DND-41 (cell line): ENCODE measurements around the gene TMEM121.

ENCODE experiments used
- ATAC-seq: fragments of 200-7000 bp; cut with Tn5 transposase; 3 replicates; pipeline ENCODE4 v1.9.1; 2021; ENCODE audit warnings: low read depth; ENCODE audit not compliant: insufficient read depth
- DNase-seq: peaks from one replicate; pipeline ENCODE4 v3.0.0-alpha.2; 2020
- H2AFZ ChIP-seq: 2 replicates; pipeline ENCODE4 v1.6.0; 2012; ENCODE audit warnings: low read depth, low read length
- H3K27ac ChIP-seq: 2 replicates; pipeline ENCODE4 v1.5.1; 2012; ENCODE audit warnings: low read length, inconsistent platforms
- H3K27me3 ChIP-seq: fragments of 200-600 bp; sonication (generic); 2 replicates; pipeline ENCODE4 v1.6.0; 2012; ENCODE audit warnings: low read length, mild to moderate bottlenecking, inconsistent platforms; ENCODE audit not compliant: insufficient read depth, poor library complexity
- H3K36me3 ChIP-seq: 2 replicates; pipeline ENCODE4 v1.5.1; 2012; ENCODE audit warnings: low read length, inconsistent platforms; ENCODE audit not compliant: insufficient read depth
- H3K4me1 ChIP-seq: 2 replicates; pipeline ENCODE4 v1.5.1; 2012; ENCODE audit warnings: mild to moderate bottlenecking, low read length; ENCODE audit not compliant: insufficient read depth
- H3K4me2 ChIP-seq: 2 replicates; pipeline ENCODE4 v1.6.0; 2012; ENCODE audit warnings: mild to moderate bottlenecking, moderate library complexity, low read length, inconsistent platforms; ENCODE audit not compliant: insufficient read depth
- H3K4me3 ChIP-seq, 2 experiments: fragments of 200-600 bp in 1 of 2; shearing (Covaris generic) in 1 of 2; 2 replicates each; pipeline ENCODE4 v1.5.1; 2012 to 2016; ENCODE audit warnings: inconsistent platforms in 2 of 2, low read length in 2 of 2, mild to moderate bottlenecking in 2 of 2, low read depth in 1 of 2, moderate library complexity in 1 of 2
- H3K79me2 ChIP-seq: 2 replicates; pipeline ENCODE4 v1.6.0; 2012; ENCODE audit warnings: low read length, inconsistent platforms; ENCODE audit not compliant: insufficient read depth
- H3K9ac ChIP-seq: 2 replicates; pipeline ENCODE4 v1.6.0; 2012; ENCODE audit warnings: low read depth, mild to moderate bottlenecking, inconsistent platforms, low read length, moderate library complexity
- H3K9me3 ChIP-seq: 2 replicates; pipeline ENCODE4 v1.5.1; 2012; ENCODE audit warnings: low read length, moderate library complexity, mild to moderate bottlenecking, inconsistent platforms; ENCODE audit not compliant: insufficient read depth, severe bottlenecking
- H4K20me1 ChIP-seq: 2 replicates; pipeline ENCODE4 v1.6.0; 2012; ENCODE audit warnings: low read length; ENCODE audit not compliant: insufficient read depth
- CTCF ChIP-seq: IDR thresholded peaks from 2 replicates; pipeline ENCODE4 v1.5.1; 2012; ENCODE audit warnings: borderline replicate concordance, low read length, moderate library complexity, mild to moderate bottlenecking; ENCODE audit not compliant: poor library complexity, severe bottlenecking; ENCODE audit errors: extremely low read depth
- EZH2 ChIP-seq: IDR thresholded peaks from 3 replicates; pipeline ENCODE4 v1.6.1; 2012; ENCODE audit warnings: borderline replicate concordance, low read depth, mild to moderate bottlenecking, moderate library complexity, low read length, inconsistent platforms; ENCODE audit not compliant: severe bottlenecking

Gene TMEM121

GRCh38 chr14:105527381-105527825 is 1.0 kb downstream of the TMEM121 start:
- peak overlapping the region in 1 of 2 experiments; percentile 43; a peak in 1 of 4 replicates for H3K4me3 ChIP-seq
- DNase-seq (no peak), ATAC-seq (no peak)
- H3K27ac ChIP-seq: 0 out of 2 replicates have a peak overlapping the region, but pooled peaks have one; percentile 56
- peak overlapping the region; percentile 69; the same call in 1 of the 2 replicates for H3K9ac ChIP-seq
- H3K36me3 ChIP-seq: no peaks in the 10 kb centered on the region
- peak overlapping the region; percentile 57; the same call in 1 of the 2 replicates for H3K4me2 ChIP-seq
- H3K4me1 ChIP-seq: peaks cover 12% of the 10 kb centered on the region
- H3K27me3 ChIP-seq: no peaks in the 10 kb centered on the region
- H3K9me3 ChIP-seq: no peaks in the 10 kb centered on the region
- H4K20me1 ChIP-seq: no peaks in the 10 kb centered on the region
- TF ChIP-seq CTCF (no peak), EZH2 (no peak)
- H2AFZ ChIP-seq: peak overlapping the region; percentile 72
- H3K79me2 ChIP-seq: no peaks in the 10 kb centered on the region

GRCh38 chr14:105527826-105528585 is 1.6 kb downstream of the TMEM121 start:
- H3K79me2 ChIP-seq: no peaks in the 10 kb centered on the region
- peak overlapping the region; percentile 57 for H3K4me2 ChIP-seq
- no peaks in the 10 kb centered on the region for H4K20me1 ChIP-seq
- DNase-seq (peak; percentile 79), ATAC-seq (peak; percentile 88)
- H3K36me3 ChIP-seq: no peaks in the 10 kb centered on the region
- peak overlapping the region; percentile 69 for H3K9ac ChIP-seq
- peak overlapping the region; percentile 72 for H2AFZ ChIP-seq
- no peaks in the 10 kb centered on the region for H3K9me3 ChIP-seq
- H3K4me3 ChIP-seq: peak overlapping the region; percentile 7 to 43; a peak in 2 of 4 replicates
- H3K27ac ChIP-seq: peak overlapping the region; percentile 56
- TF ChIP-seq EZH2: no peak
- peak; percentile 76 for TF ChIP-seq CTCF
- peaks cover 12% of the 10 kb centered on the region for H3K4me1 ChIP-seq
- no peaks in the 10 kb centered on the region for H3K27me3 ChIP-seq

- no peaks in the 10 kb centered on the region for H3K27me3 ChIP-seq
- ATAC-seq (no peak), DNase-seq (no peak)
- no peaks in the 10 kb centered on the region for H3K9me3 ChIP-seq
- no peaks in the 10 kb centered on the region for H4K20me1 ChIP-seq
- H3K79me2 ChIP-seq: no peaks in the 10 kb centered on the region
- no peak overlapping the region; the same call in 1 of the 2 replicates for H3K9ac ChIP-seq
- no peak overlapping the region for H3K27ac ChIP-seq
- peaks cover 12% of the 10 kb centered on the region for H3K4me1 ChIP-seq
- H2AFZ ChIP-seq: no peak overlapping the region
- TF ChIP-seq EZH2 (no peak), CTCF (no peak)
- H3K36me3 ChIP-seq: no peaks in the 10 kb centered on the region
- no peak overlapping the region for H3K4me3 ChIP-seq
- H3K4me2 ChIP-seq: peak overlapping the region; percentile 57; the same call in 1 of the 2 replicates
Measured at GRCh38 chr14:105528586-105529318, 2.4 kb downstream of the TMEM121 start.
